ENCODE results near the gene CLCF1. TPM values are rescaled to one million over a fixed set of nuclear protein-coding genes. Genes with fewer than 3 reads are reported as not detected.

The CLCF1 gene
- total and polyA plus RNA-seq, 2 of the 13 experiments (the other 11 are each of a cell fraction or from before 2014, with no cell fraction given) = 0.49 to 0.78 TPM

- no peak for TF ChIP-seq ZBTB7A (CRISPR knock-in tag; IDR thresholded peaks at IDR 0.05)
- TF ChIP-seq KLF9 (CRISPR knock-in tag; IDR thresholded peaks at IDR 0.05; ENCODE audit: low read depth) = 0 out of 2 replicates have a peak, but pooled peaks have one; percentile 46
- TF ChIP-seq ZNF329 (CRISPR knock-in tag; IDR thresholded peaks at IDR 0.05; ENCODE audit: low read depth) = no peak
- TF ChIP-seq ZBTB21 (CRISPR knock-in tag; IDR thresholded peaks at IDR 0.05) = peak; percentile 83
- 0 out of 2 replicates have a peak, but pooled peaks have one; percentile 24 for TF ChIP-seq ESRRA (CRISPR knock-in tag; IDR thresholded peaks at IDR 0.05; ENCODE audit: low read depth)
- TF ChIP-seq ZNF776 (CRISPR knock-in tag; IDR thresholded peaks at IDR 0.05) = no peak
- TF ChIP-seq KDM5B (CRISPR knock-in tag; IDR thresholded peaks at IDR 0.05; ENCODE audit: borderline replicate concordance) = peak; percentile 87; the same call in 1 of the 2 replicates
- TF ChIP-seq FOXK1 (CRISPR knock-in tag; IDR thresholded peaks at IDR 0.05; ENCODE audit: borderline replicate concordance, low read depth) = peak; percentile 82; the same call in 1 of the 2 replicates
- TF ChIP-seq SNAI1 (CRISPR knock-in tag; IDR thresholded peaks at IDR 0.05; ENCODE audit: borderline replicate concordance) = no peak
- 0 out of 2 replicates have a peak, but pooled peaks have one; percentile 32 for TF ChIP-seq AKAP8 (CRISPR knock-in tag; IDR thresholded peaks at IDR 0.05)
- TF ChIP-seq IKZF5 (CRISPR knock-in tag; IDR thresholded peaks at IDR 0.05) = 0 out of 2 replicates have a peak, but pooled peaks have one; percentile 71
- TF ChIP-seq AHR (CRISPR knock-in tag; IDR thresholded peaks at IDR 0.05) = no peak; the same call in 1 of the 2 replicates
- TF ChIP-seq MTF1 (CRISPR knock-in tag; IDR thresholded peaks at IDR 0.05) = no peak
- TF ChIP-seq, protein P1, sequence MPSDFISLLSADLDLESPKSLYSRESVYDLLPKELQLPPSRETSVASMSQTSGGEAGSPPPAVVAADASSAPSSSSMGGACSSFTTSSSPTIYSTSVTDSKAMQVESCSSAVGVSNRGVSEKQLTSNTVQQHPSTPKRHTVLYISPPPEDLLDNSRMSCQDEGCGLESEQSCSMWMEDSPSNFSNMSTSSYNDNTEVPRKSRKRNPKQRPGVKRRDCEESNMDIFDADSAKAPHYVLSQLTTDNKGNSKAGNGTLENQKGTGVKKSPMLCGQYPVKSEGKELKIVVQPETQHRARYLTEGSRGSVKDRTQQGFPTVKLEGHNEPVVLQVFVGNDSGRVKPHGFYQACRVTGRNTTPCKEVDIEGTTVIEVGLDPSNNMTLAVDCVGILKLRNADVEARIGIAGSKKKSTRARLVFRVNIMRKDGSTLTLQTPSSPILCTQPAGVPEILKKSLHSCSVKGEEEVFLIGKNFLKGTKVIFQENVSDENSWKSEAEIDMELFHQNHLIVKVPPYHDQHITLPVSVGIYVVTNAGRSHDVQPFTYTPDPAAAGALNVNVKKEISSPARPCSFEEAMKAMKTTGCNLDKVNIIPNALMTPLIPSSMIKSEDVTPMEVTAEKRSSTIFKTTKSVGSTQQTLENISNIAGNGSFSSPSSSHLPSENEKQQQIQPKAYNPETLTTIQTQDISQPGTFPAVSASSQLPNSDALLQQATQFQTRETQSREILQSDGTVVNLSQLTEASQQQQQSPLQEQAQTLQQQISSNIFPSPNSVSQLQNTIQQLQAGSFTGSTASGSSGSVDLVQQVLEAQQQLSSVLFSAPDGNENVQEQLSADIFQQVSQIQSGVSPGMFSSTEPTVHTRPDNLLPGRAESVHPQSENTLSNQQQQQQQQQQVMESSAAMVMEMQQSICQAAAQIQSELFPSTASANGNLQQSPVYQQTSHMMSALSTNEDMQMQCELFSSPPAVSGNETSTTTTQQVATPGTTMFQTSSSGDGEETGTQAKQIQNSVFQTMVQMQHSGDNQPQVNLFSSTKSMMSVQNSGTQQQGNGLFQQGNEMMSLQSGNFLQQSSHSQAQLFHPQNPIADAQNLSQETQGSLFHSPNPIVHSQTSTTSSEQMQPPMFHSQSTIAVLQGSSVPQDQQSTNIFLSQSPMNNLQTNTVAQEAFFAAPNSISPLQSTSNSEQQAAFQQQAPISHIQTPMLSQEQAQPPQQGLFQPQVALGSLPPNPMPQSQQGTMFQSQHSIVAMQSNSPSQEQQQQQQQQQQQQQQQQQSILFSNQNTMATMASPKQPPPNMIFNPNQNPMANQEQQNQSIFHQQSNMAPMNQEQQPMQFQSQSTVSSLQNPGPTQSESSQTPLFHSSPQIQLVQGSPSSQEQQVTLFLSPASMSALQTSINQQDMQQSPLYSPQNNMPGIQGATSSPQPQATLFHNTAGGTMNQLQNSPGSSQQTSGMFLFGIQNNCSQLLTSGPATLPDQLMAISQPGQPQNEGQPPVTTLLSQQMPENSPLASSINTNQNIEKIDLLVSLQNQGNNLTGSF (CRISPR knock-in tag; IDR thresholded peaks at IDR 0.05) = no peak
- TF ChIP-seq MBD4 (IDR thresholded peaks at IDR 0.05; ENCODE audit: borderline replicate concordance, low read length) = no peak
- peak; percentile 93 for TF ChIP-seq ELF3 (CRISPR knock-in tag; IDR thresholded peaks at IDR 0.05)
- TF ChIP-seq RFX3 (CRISPR knock-in tag; IDR thresholded peaks at IDR 0.05) = no peak
- no peak for TF ChIP-seq TBP (CRISPR knock-in tag; IDR thresholded peaks at IDR 0.05)
- TF ChIP-seq JUNB (CRISPR knock-in tag; IDR thresholded peaks at IDR 0.05; ENCODE audit: borderline replicate concordance) = peak; percentile 65; the same call in 1 of the 2 replicates
- TF ChIP-seq AGO1 (IDR thresholded peaks at IDR 0.05; ENCODE audit: low read depth, low read length, poor library complexity, severe bottlenecking) = no peak
- no peak for TF ChIP-seq RFXANK (CRISPR knock-in tag; IDR thresholded peaks at IDR 0.05)
- TF ChIP-seq ZNF589 (CRISPR knock-in tag; conservative IDR thresholded peaks at IDR 0.05) = no peak
Observed at GRCh38 chr11:67354075-67355022, 19.0 kb downstream of the CLCF1 start (continued).

Data from HepG2 (cell line).